H1 (cell line): ENCODE measurements around the gene ZPBP2.

Source experiments
- CEBPB ChIP-seq: IDR thresholded peaks from 2 replicates; pipeline ENCODE4 v1.6.1; 2012; ENCODE audit warnings: low read depth, low read length
- CREB1 ChIP-seq: IDR thresholded peaks from 2 replicates; pipeline ENCODE4 v1.6.1; 2012; ENCODE audit warnings: inconsistent platforms
- POLR2A ChIP-seq, 2 experiments: IDR thresholded peaks; 1 replicate in 1 of 2; 2 replicates in 1 of 2; pipeline ENCODE4 v1.6.1; 2011; ENCODE audit warnings: low read depth in 2 of 2, low read length in 2 of 2, mild to moderate bottlenecking in 2 of 2; ENCODE audit errors: control extremely low read depth in 1 of 2
- POLR2AphosphoS5 ChIP-seq: IDR thresholded peaks from 2 replicates; pipeline ENCODE4 v1.6.1; 2011; ENCODE audit warnings: low read depth, low read length
- SP2 ChIP-seq: IDR thresholded peaks from 2 replicates; pipeline ENCODE4 v1.6.1; 2012; ENCODE audit warnings: mild to moderate bottlenecking, low read length, inconsistent platforms
- SUZ12 ChIP-seq: fragments of 200-600 bp; sonication (generic); IDR thresholded peaks from 2 replicates; pipeline ENCODE4 v1.6.1; 2012; ENCODE audit warnings: mild to moderate bottlenecking, inconsistent platforms, low read length, moderate library complexity, mixed read lengths
- TF ChIP-seq, protein P1 (sequence below): fragments of 300-600 bp; sonication (generic); IDR thresholded peaks from 2 replicates; pipeline ENCODE4 v1.7.1; 2012; ENCODE audit warnings: low read length, moderate library complexity, mild to moderate bottlenecking, inconsistent platforms; ENCODE audit not compliant: insufficient replicate concordance
- TF ChIP-seq, protein P2 (sequence below), 3 experiments: IDR thresholded peaks; 1 replicate in 2 of 3; 2 replicates in 1 of 3; pipeline versions ENCODE4 v1.5.1 to v1.6.1; 2011; ENCODE audit warnings: low read length in 3 of 3, mild to moderate bottlenecking in 3 of 3, inconsistent platforms in 2 of 3, low read depth in 1 of 3, moderate library complexity in 1 of 3; ENCODE audit not compliant: insufficient read depth in 1 of 3; ENCODE audit errors: control extremely low read depth in 1 of 3

DNA sequence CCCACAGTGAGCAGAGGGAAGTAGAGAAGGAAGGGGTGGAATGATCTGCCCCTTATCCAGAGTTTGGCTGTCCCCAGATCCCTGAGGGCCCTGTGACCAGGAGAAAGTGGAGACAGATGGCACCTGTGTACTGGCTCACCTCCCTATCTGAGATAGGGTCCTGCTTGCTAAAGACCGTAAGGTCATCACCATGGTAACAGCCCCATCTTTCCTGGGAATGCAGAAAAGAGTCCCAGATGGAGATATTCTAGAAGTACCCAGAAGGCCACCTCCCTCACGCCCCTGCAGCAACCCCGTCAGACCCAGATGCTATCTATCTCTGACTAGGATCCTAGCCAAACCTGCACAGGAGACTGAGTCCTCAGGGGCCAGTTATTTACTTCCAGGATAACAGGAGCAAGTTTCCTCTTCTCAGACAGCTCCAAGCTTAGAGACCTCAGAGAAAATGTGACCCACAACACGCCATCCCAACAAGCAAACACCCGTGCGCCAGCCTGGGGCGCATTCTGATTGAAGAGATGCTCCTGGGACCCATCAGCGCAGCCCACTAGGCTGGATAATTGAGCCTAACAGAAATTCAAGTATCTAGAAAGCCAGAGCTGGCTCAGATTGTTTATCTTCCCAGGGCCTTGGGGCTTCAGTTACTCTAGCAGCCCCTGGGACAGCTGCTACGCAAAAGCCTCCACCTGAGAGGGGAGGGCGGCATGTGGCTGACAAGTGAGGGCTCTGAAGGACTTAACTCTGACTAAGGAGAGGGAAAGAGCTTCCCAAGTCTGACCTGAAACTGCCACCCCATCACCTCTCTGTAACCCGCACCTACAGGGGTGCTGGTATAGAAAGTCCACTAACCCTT lies 57.5 kb downstream of the ZPBP2 start:
- TF ChIP-seq POLR2A (IDR thresholded peaks at IDR 0.05; ENCODE audit: control extremely low read depth in 1 of 2, low read depth in 2 of 2, low read length in 2 of 2) (no peak), SP2 (no peak), CEBPB (no peak), POLR2AphosphoS5 (peak; percentile 34; the same call in 1 of the 2 replicates), SUZ12 (no peak), CREB1 (no peak)
- TF ChIP-seq, protein P1, sequence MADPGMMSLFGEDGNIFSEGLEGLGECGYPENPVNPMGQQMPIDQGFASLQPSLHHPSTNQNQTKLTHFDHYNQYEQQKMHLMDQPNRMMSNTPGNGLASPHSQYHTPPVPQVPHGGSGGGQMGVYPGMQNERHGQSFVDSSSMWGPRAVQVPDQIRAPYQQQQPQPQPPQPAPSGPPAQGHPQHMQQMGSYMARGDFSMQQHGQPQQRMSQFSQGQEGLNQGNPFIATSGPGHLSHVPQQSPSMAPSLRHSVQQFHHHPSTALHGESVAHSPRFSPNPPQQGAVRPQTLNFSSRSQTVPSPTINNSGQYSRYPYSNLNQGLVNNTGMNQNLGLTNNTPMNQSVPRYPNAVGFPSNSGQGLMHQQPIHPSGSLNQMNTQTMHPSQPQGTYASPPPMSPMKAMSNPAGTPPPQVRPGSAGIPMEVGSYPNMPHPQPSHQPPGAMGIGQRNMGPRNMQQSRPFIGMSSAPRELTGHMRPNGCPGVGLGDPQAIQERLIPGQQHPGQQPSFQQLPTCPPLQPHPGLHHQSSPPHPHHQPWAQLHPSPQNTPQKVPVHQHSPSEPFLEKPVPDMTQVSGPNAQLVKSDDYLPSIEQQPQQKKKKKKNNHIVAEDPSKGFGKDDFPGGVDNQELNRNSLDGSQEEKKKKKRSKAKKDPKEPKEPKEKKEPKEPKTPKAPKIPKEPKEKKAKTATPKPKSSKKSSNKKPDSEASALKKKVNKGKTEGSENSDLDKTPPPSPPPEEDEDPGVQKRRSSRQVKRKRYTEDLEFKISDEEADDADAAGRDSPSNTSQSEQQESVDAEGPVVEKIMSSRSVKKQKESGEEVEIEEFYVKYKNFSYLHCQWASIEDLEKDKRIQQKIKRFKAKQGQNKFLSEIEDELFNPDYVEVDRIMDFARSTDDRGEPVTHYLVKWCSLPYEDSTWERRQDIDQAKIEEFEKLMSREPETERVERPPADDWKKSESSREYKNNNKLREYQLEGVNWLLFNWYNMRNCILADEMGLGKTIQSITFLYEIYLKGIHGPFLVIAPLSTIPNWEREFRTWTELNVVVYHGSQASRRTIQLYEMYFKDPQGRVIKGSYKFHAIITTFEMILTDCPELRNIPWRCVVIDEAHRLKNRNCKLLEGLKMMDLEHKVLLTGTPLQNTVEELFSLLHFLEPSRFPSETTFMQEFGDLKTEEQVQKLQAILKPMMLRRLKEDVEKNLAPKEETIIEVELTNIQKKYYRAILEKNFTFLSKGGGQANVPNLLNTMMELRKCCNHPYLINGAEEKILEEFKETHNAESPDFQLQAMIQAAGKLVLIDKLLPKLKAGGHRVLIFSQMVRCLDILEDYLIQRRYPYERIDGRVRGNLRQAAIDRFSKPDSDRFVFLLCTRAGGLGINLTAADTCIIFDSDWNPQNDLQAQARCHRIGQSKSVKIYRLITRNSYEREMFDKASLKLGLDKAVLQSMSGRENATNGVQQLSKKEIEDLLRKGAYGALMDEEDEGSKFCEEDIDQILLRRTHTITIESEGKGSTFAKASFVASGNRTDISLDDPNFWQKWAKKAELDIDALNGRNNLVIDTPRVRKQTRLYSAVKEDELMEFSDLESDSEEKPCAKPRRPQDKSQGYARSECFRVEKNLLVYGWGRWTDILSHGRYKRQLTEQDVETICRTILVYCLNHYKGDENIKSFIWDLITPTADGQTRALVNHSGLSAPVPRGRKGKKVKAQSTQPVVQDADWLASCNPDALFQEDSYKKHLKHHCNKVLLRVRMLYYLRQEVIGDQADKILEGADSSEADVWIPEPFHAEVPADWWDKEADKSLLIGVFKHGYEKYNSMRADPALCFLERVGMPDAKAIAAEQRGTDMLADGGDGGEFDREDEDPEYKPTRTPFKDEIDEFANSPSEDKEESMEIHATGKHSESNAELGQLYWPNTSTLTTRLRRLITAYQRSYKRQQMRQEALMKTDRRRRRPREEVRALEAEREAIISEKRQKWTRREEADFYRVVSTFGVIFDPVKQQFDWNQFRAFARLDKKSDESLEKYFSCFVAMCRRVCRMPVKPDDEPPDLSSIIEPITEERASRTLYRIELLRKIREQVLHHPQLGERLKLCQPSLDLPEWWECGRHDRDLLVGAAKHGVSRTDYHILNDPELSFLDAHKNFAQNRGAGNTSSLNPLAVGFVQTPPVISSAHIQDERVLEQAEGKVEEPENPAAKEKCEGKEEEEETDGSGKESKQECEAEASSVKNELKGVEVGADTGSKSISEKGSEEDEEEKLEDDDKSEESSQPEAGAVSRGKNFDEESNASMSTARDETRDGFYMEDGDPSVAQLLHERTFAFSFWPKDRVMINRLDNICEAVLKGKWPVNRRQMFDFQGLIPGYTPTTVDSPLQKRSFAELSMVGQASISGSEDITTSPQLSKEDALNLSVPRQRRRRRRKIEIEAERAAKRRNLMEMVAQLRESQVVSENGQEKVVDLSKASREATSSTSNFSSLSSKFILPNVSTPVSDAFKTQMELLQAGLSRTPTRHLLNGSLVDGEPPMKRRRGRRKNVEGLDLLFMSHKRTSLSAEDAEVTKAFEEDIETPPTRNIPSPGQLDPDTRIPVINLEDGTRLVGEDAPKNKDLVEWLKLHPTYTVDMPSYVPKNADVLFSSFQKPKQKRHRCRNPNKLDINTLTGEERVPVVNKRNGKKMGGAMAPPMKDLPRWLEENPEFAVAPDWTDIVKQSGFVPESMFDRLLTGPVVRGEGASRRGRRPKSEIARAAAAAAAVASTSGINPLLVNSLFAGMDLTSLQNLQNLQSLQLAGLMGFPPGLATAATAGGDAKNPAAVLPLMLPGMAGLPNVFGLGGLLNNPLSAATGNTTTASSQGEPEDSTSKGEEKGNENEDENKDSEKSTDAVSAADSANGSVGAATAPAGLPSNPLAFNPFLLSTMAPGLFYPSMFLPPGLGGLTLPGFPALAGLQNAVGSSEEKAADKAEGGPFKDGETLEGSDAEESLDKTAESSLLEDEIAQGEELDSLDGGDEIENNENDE, result no peak
- TF ChIP-seq, protein P2, sequence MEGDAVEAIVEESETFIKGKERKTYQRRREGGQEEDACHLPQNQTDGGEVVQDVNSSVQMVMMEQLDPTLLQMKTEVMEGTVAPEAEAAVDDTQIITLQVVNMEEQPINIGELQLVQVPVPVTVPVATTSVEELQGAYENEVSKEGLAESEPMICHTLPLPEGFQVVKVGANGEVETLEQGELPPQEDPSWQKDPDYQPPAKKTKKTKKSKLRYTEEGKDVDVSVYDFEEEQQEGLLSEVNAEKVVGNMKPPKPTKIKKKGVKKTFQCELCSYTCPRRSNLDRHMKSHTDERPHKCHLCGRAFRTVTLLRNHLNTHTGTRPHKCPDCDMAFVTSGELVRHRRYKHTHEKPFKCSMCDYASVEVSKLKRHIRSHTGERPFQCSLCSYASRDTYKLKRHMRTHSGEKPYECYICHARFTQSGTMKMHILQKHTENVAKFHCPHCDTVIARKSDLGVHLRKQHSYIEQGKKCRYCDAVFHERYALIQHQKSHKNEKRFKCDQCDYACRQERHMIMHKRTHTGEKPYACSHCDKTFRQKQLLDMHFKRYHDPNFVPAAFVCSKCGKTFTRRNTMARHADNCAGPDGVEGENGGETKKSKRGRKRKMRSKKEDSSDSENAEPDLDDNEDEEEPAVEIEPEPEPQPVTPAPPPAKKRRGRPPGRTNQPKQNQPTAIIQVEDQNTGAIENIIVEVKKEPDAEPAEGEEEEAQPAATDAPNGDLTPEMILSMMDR (IDR thresholded peaks at IDR 0.05; ENCODE audit: control extremely low read depth in 1 of 3, insufficient read depth in 1 of 3, low read depth in 1 of 3, low read length in 3 of 3), result no peak
